ENCODE results near the gene NMRK2.
"Not testable (repeated sequence)": the region's sequence is repeated elsewhere in the genome, so short reads cannot be mapped to it uniquely, and the experiment has no call there.

The NMRK2 gene

GRCh38 chr19:3914199-3914598, 18.7 kb upstream of the NMRK2 start:
- peaks cover 3% of the 10 kb centered on the region for H3K9me3 Mint-ChIP-seq
- H3K4me3 Mint-ChIP-seq = no peak overlapping the region
- H3K36me3 Mint-ChIP-seq (ENCODE audit: low read depth) = no peaks in the 10 kb centered on the region
- no peak overlapping the region for H3K27ac Mint-ChIP-seq
- no peaks in the 10 kb centered on the region for H3K4me1 Mint-ChIP-seq (ENCODE audit: low read depth)
- H3K27me3 Mint-ChIP-seq (ENCODE audit: low read depth) = no peaks in the 10 kb centered on the region
- DNase-seq (ENCODE audit: low spot score) = no peak

GRCh38 chr19:3916033-3916432, 16.8 kb upstream of the NMRK2 start:
- no peak overlapping the region for H3K27ac Mint-ChIP-seq
- H3K27me3 Mint-ChIP-seq (ENCODE audit: low read depth) = no peaks in the 10 kb centered on the region
- H3K4me3 Mint-ChIP-seq = no peak overlapping the region
- peaks cover 4% of the 10 kb centered on the region for H3K9me3 Mint-ChIP-seq
- DNase-seq (ENCODE audit: low spot score) = no peak
- no peaks in the 10 kb centered on the region for H3K36me3 Mint-ChIP-seq (ENCODE audit: low read depth)
- H3K4me1 Mint-ChIP-seq (ENCODE audit: low read depth) = no peaks in the 10 kb centered on the region

- Mint-ChIP-seq H3K27ac (no peak overlapping the region), H3K9me3 (peaks cover 17% of the 10 kb centered on the region), H3K4me3 (no peak overlapping the region), H3K4me1 (ENCODE audit: low read depth) (no peaks in the 10 kb centered on the region), H3K27me3 (ENCODE audit: low read depth) (no peaks in the 10 kb centered on the region), H3K36me3 (ENCODE audit: low read depth) (no peaks in the 10 kb centered on the region)
- no peak for DNase-seq (ENCODE audit: low spot score)
Measured at GRCh38 chr19:3919793-3920192, 13.1 kb upstream of the NMRK2 start.

- Mint-ChIP-seq H3K27ac (no peak overlapping the region), H3K27me3 (ENCODE audit: low read depth) (no peaks in the 10 kb centered on the region), H3K4me1 (ENCODE audit: low read depth) (no peaks in the 10 kb centered on the region), H3K4me3 (no peak overlapping the region), H3K9me3 (peaks cover 17% of the 10 kb centered on the region), H3K36me3 (ENCODE audit: low read depth) (no peaks in the 10 kb centered on the region)
- no peak for DNase-seq (ENCODE audit: low spot score)
Measured at GRCh38 chr19:3923096-3923758, 9.6 kb upstream of the NMRK2 start.

- H3K4me1 Mint-ChIP-seq (ENCODE audit: low read depth) = no peaks in the 10 kb centered on the region
- H3K36me3 Mint-ChIP-seq (ENCODE audit: low read depth) = no peaks in the 10 kb centered on the region
- no peak for DNase-seq (ENCODE audit: low spot score)
- H3K27me3 Mint-ChIP-seq (ENCODE audit: low read depth) = no peaks in the 10 kb centered on the region
- H3K4me3 Mint-ChIP-seq = no peak overlapping the region
- peaks cover 17% of the 10 kb centered on the region for H3K9me3 Mint-ChIP-seq
- H3K27ac Mint-ChIP-seq = no peak overlapping the region
Measured at GRCh38 chr19:3923912-3924311, 9.0 kb upstream of the NMRK2 start.

GRCh38 chr19:3931041-3931440, 1.8 kb upstream of the NMRK2 start:
- H3K36me3 Mint-ChIP-seq (ENCODE audit: low read depth) = no peaks in the 10 kb centered on the region
- DNase-seq (ENCODE audit: low spot score) = no peak
- no peaks in the 10 kb centered on the region for H3K9me3 Mint-ChIP-seq
- no peaks in the 10 kb centered on the region for H3K4me1 Mint-ChIP-seq (ENCODE audit: low read depth)
- H3K27ac Mint-ChIP-seq = no peak overlapping the region
- no peak overlapping the region for H3K4me3 Mint-ChIP-seq
- H3K27me3 Mint-ChIP-seq (ENCODE audit: low read depth) = peaks cover 24% of the 10 kb centered on the region

GRCh38 chr19:3936506-3937442, 3.9 kb downstream of the NMRK2 start:
- peaks cover 20% of the 10 kb centered on the region for H3K27me3 Mint-ChIP-seq (ENCODE audit: low read depth)

GRCh38 chr19:3938300-3938950, 5.6 kb downstream of the NMRK2 start:
- not testable (repeated sequence) for H3K4me1 Mint-ChIP-seq (ENCODE audit: low read depth); H3K36me3 Mint-ChIP-seq (ENCODE audit: low read depth); H3K9me3 Mint-ChIP-seq; H3K4me3 Mint-ChIP-seq; H3K27ac Mint-ChIP-seq; DNase-seq (ENCODE audit: low spot score)
- peaks cover 14% of the 10 kb centered on the region for H3K27me3 Mint-ChIP-seq (ENCODE audit: low read depth)

More at GRCh38 chr19:3936506-3937442, 3.9 kb downstream of the NMRK2 start:
- DNase-seq (ENCODE audit: low spot score) = no peak
- no peaks in the 10 kb centered on the region for H3K9me3 Mint-ChIP-seq
- no peaks in the 10 kb centered on the region for H3K4me1 Mint-ChIP-seq (ENCODE audit: low read depth)
- H3K4me3 Mint-ChIP-seq = no peak overlapping the region
- H3K36me3 Mint-ChIP-seq (ENCODE audit: low read depth) = no peaks in the 10 kb centered on the region
- no peak overlapping the region for H3K27ac Mint-ChIP-seq

- H3K4me3 Mint-ChIP-seq = no peak overlapping the region
Measured at GRCh38 chr19:3942790-3943409, 10.0 kb downstream of the NMRK2 start.

GRCh38 chr19:3944018-3944721, 11.3 kb downstream of the NMRK2 start:
- Mint-ChIP-seq H3K27ac (no peak overlapping the region), H3K36me3 (ENCODE audit: low read depth) (no peaks in the 10 kb centered on the region), H3K4me3 (no peak overlapping the region), H3K9me3 (no peaks in the 10 kb centered on the region), H3K4me1 (ENCODE audit: low read depth) (peaks cover 3% of the 10 kb centered on the region), H3K27me3 (ENCODE audit: low read depth) (no peaks in the 10 kb centered on the region)
- no peak for DNase-seq (ENCODE audit: low spot score)

More at GRCh38 chr19:3942790-3943409, 10.0 kb downstream of the NMRK2 start:
- Mint-ChIP-seq H3K27me3 (ENCODE audit: low read depth) (no peaks in the 10 kb centered on the region), H3K27ac (no peak overlapping the region), H3K36me3 (ENCODE audit: low read depth) (no peaks in the 10 kb centered on the region), H3K9me3 (no peaks in the 10 kb centered on the region), H3K4me1 (ENCODE audit: low read depth) (peaks cover 3% of the 10 kb centered on the region)
- no peak for DNase-seq (ENCODE audit: low spot score)

GRCh38 chr19:3945838-3946237, 13.0 kb downstream of the NMRK2 start:
- no peaks in the 10 kb centered on the region for H3K36me3 Mint-ChIP-seq (ENCODE audit: low read depth)
- H3K4me1 Mint-ChIP-seq (ENCODE audit: low read depth) = peaks cover 3% of the 10 kb centered on the region
- DNase-seq (ENCODE audit: low spot score) = no peak
- no peaks in the 10 kb centered on the region for H3K9me3 Mint-ChIP-seq
- no peak overlapping the region for H3K4me3 Mint-ChIP-seq
- no peak overlapping the region for H3K27ac Mint-ChIP-seq
- no peaks in the 10 kb centered on the region for H3K27me3 Mint-ChIP-seq (ENCODE audit: low read depth)

- not testable (repeated sequence) for H3K27me3 Mint-ChIP-seq (ENCODE audit: low read depth); H3K27ac Mint-ChIP-seq; H3K36me3 Mint-ChIP-seq (ENCODE audit: low read depth); H3K4me3 Mint-ChIP-seq; H3K4me1 Mint-ChIP-seq (ENCODE audit: low read depth); H3K9me3 Mint-ChIP-seq; DNase-seq (ENCODE audit: low spot score)
Measured at GRCh38 chr19:3947316-3947933, 14.6 kb downstream of the NMRK2 start.

GRCh38 chr19:3949294-3949693, 16.4 kb downstream of the NMRK2 start:
- no peaks in the 10 kb centered on the region for H3K27me3 Mint-ChIP-seq (ENCODE audit: low read depth)
- H3K36me3 Mint-ChIP-seq (ENCODE audit: low read depth) = no peaks in the 10 kb centered on the region
- H3K9me3 Mint-ChIP-seq = no peaks in the 10 kb centered on the region
- H3K27ac Mint-ChIP-seq = no peak overlapping the region
- H3K4me1 Mint-ChIP-seq (ENCODE audit: low read depth) = peaks cover under 1% of the 10 kb centered on the region
- H3K4me3 Mint-ChIP-seq = no peak overlapping the region
- DNase-seq (ENCODE audit: low spot score) = no peak

All from T-helper 2 cell treated with Interferon-gamma antibody and Interleukin-4, amounts not matched to agents 5 μg/mL and 100 μg/mL, for 36 hours (primary cell).